ENCODE measurements around the gene CHRNG.

Gene CHRNG

GRCh38 chr2:232580648-232580981 is 41.1 kb downstream of the CHRNG start:
- FAIRE-seq = no peak

- FAIRE-seq = no peak
Measured at GRCh38 chr2:232581725-232582124, 42.2 kb downstream of the CHRNG start.

GRCh38 chr2:232584238-232584637 is 44.7 kb downstream of the CHRNG start:
- FAIRE-seq = no peak

GRCh38 chr2:232586943-232587505 is 47.5 kb downstream of the CHRNG start:
- FAIRE-seq = no peak

GRCh38 chr2:232587512-232587911 is 48.0 kb downstream of the CHRNG start:
- FAIRE-seq = no peak

GRCh38 chr2:232588031-232588430 is 48.5 kb downstream of the CHRNG start:
- no peak for FAIRE-seq

GRCh38 chr2:232588680-232589585 is 49.4 kb downstream of the CHRNG start:
- no peak for FAIRE-seq

GRCh38 chr2:232592772-232593395 is 53.4 kb downstream of the CHRNG start:
- FAIRE-seq = no peak

- FAIRE-seq = no peak
Measured at GRCh38 chr2:232593982-232594381, 54.5 kb downstream of the CHRNG start.

All from A204.1 (cell line).